GM19193 (cell line): ENCODE measurements around the gene PPIH.
A peak's percentile ranks its signal among the peaks of the same experiment; 100 is the strongest.

Experiments
- POLR2A ChIP-seq: IDR thresholded peaks from 4 replicates; pipeline ENCODE4 v1.6.1; 2011; ENCODE audit not compliant: insufficient read depth, insufficient read length; ENCODE audit errors: extremely low read depth

PPIH gene

DNA sequence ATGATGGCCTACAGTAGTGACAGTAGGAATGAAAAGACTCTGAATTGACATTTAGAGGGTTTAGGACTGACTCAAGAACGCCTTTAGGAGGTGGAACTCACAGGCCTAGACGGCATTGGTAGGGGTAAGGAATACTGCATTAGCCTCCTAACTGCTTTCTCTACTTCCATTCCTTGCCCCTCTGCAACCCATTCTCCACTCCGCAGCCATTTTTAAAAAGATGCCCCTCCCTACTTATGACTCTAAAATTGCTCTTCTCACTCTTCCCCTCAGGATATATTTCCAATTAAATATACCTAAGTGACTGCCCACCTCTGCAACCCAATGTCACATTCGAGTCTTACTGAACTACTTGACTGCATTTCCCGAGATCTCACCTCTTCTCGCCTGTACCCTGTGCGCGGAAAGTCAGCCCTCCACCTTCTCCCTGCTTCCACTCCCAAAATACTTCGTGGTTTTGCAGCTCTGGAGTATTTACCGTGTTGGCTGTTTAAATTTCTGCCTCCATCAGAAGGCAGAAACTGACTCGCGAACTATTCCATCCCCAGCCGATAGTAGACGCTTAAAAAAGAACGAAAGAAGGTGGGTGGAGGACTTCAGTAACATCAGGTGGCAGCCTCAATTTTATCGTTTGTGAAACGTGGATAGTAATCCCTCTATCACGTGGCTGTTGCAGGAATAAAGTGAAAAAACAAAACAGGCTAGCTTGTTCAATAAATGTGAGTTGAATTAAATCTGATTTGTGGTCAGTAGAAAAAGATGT, 22.9 kb downstream of the PPIH start:
- TF ChIP-seq POLR2A: no peak

DNA sequence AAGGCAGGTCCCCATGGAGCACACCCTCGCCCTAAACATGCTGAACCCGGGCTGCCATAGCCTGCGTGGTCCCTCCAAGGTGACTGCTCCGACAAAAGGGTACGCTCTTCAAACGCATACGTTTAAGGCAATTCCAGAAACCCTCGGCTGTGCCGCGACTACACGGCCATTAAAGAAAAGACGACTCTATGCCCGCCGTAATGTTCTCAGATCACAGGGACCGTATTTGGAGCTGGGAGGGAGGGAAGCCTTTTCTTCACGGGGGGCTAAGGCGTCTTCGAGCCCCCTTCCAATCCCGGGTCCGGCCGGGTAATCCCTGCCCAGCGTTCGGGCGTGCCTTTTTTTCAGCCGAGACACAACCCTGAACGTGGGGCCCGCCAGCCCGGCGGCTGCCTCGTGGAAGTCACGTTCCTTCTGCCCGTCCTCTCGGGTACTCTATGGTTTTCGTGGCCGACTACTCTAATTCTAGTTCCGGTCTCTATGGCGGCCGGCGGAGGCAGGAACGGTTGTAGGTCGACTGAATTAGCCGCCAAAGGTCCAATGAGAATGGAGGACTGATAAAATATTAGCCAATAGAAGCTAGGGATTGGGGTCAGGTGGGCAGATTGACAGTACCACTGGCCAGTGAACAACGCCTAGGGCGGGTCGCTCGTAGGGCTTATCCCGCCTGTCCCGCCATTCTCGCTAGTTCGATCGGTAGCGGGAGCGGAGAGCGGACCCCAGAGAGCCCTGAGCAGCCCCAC, 23.7 kb downstream of the PPIH start, which contains the start of gene YBX1:
Gene YBX1 (plus strand): TSS at position 678 of the 743 bp plus-strand sequence. CDS start 148 bp downstream, outside the sequence.
- peak; percentile 89 for TF ChIP-seq POLR2A

DNA sequence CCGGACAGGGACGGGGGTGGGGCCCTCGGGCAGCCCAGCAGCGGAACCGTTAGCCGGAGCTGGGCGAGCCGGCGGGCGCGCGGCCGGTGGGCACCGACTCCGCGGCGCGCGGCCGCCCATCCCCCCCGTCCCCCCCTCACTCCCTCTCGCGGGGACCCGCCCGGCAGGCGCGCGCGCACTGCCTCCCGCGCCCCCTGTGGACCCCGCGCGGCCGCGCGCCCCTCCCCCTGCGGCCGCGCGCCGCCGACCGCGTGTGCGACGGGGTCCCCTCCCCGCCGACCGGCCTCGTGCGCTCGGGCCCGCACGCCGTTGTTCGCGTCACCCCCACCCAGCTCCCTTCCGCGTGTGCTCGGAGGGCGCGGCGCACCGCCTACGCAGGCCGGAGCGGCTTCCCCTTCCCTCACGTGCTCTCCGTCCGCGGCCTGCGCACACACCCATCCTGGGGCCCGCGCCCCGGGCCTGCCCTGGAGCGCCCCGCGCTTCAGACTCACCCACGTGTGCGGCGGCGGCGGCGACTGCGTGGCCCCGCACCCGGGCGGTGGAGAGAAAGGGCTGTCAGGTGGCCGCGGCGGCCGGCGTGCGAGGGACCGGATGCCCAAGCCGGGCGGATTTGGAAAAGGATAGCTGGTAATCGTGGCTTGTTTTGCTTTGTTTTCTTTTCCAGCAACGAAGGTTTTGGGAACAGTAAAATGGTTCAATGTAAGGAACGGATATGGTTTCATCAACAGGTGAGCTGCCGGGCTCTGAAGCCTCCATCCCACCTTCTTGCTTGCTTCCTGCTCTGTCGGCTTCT, 24.7 kb downstream of the PPIH start:
- TF ChIP-seq POLR2A: peak; percentile 64

DNA sequence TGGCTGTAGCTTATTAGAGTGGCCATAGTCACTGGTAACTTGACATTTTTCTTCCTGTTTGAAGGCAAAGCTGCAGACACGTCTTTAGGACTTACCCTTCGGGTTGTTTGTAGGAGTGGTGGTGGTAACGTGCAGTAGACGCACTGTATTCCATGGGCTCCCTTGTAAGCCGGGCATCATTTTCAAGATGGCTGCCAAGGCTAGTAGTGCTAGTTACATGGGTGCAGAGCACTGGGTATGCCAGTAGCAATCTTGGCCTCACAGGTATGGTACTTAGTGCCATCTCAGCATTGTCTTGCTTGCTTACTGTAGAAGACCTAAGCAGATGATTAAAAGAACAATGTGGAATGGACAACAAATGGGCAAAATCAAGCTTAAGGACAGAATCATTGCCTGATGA, 25.9 kb downstream of the PPIH start:
- no peak for TF ChIP-seq POLR2A

DNA sequence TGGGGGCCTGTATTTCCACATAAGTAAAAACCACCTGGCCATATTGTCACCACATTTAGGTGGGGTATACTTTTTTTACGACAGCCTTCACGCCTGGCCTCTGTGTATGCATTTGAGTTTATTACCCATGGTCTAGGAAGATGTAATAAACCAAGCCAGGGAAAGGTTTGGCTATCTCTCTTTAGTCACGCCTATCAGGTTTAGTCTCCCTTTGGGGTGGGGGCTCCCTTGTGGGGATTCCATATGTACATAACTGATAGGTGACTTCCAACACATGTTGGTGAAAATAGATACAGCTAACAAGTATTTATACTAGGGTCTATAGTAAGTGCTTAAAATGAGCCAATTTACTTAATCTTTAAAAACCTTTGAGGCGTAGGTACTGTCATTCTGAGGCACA, 28.2 kb downstream of the PPIH start:
- TF ChIP-seq POLR2A: no peak

DNA sequence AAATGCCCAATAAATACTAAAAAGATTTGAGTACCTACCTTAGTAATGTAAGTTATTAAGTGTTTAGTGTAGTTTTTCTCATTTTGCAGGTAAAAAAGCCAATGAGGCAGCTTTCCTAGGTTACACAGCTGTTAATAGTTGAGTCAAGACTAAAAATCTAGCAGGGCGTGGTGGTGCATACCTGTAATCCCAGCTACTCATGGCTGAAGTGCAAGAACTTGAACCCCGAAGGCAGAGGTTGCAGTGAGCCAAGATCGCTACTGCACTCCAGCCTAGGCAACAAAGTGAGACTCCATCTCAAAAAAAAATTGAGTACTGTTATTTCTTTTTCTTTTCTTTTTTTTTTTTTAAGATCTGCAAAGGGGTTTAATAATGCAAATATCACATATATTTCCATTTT, 31.7 kb downstream of the PPIH start:
- TF ChIP-seq POLR2A: no peak

DNA sequence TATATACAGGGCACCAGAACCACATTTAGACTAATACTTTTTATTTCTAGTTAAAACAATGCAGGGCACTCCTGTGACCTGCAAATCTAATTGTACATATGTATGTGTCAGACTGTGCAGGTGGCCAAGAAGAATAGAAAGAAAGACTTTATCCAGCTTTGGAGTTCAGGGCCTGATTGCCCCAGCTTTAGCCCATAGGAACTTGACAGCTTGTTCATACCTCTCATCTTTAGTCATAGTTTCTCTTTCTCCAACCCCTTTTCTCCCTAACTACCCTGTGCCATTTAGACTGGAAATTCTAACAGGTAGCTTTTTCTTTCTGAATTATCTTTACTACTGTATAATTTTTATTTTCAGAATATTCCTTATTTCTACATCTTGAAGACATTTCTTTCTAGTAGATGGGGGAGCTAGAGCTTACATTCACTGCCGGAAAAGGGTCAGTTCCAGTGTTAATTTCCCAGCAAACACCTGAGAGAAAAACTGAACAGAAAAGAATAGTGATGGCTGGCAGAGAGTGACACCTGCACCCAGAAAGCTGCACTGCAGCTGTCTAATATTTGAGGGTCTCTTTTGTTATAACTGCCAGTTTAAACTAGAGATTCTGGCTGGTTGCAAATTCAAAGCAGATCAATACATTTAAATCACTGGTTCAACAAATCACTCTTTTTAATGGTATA, 32.4 kb downstream of the PPIH start:
- no peak for TF ChIP-seq POLR2A

DNA sequence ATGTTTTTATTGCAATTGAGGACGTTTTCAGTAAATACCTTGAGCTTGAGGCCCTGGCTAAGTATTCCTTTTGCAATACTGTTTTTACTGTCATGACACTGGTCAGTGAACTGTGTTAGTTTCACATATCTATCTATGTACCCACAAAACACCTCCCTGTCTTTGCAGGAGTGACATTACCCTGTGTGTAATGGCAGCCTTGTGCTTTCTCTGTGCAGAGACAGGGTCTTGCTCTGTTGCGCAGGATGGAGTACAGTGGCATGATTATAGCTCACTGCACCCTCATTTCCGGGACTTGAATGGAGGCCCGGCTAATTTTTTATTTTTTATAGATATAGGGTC, 32.9 kb downstream of the PPIH start:
- TF ChIP-seq POLR2A: no peak

DNA sequence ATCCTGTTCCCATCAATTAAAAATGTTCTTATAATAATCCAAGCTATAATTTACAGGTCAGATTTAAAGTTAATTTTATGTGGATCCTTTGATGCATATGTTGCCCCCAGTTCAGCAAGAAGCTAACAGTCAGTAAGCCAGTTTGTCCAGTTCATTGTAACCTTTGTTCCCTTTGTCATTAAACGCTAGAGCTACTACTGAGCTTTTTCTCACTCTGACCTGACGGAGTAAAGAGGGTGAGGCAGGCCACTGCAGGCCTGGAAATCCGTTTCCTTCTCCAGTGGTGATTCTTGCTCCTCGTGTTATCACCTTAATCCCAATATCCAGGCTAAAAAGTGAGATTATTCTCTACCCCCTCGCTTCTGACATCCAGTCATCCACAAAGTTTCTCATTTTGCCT, 34.2 kb downstream of the PPIH start:
- no peak for TF ChIP-seq POLR2A

DNA sequence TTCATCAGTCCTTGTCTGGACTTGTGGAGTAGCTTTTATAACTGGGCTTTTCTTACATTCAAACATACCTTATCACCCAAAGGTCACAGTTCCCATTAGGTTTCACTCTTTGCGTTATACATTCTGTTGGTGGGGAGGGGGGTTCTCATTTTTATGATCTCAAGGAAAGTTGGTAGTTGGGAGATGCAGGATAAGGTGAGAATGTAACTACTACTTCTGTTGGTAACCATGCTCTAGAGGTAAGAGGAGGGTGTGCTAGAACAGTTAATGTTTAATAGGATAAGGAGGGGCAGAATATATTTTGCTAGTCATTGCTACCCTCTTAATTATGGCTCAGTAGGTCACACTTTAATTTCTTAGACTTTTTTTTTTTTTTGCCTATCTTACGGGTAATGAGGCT, 34.7 kb downstream of the PPIH start:
- no peak for TF ChIP-seq POLR2A

DNA sequence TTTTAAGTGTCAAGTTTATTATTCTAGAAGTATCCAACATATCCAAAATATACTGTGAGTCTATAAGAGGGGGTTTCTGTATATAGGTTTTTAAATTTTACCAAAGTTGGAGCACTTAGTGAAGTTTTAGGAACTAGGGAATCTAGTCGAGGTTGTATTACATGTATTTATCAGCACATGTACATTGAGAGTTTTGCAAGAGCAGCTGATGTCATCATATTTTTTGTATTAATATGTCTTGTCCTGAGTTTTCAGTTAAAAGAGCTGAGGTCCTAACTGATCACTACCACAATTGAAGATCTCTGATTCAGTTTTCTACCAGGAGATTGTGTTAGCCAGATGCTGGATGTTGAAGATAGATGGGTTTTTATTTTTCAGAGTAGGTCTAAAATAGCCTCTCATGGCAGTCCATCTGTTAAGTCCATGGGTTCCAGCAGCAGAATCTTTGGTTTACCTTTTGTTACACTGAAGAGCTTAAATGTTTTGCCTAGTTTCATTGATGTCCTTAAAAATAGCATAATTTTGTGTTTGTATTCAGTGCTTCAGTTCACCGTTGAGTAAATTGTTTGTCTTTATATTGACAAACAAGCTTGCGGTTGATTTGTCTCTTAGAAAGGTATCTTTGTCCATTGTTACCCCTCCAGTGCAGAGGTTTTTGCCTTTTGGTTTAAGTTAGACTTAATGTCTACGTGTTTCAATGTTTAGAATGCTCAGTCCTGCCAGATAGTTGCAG, 40.0 kb downstream of the PPIH start:
- TF ChIP-seq POLR2A: no peak

DNA sequence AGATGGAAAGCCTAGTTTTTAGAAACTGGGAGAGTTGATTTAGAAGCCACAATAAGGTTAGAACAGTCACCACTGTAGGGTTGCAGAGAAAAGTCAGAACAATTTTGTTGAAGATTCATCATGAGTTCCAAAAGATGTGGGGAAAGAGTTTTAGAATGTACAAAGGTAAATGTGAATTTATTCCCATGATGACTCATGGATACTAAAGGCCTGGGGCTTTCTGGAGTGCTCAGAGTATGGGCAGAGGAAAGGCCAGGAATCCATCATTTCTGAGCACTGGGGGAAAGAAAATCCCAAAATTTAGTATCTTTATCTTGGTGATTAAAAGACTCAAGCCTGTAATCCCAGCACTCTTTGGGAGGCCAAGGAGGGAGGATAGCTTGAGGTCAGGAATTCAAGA, 41.8 kb downstream of the PPIH start:
- TF ChIP-seq POLR2A: no peak

DNA sequence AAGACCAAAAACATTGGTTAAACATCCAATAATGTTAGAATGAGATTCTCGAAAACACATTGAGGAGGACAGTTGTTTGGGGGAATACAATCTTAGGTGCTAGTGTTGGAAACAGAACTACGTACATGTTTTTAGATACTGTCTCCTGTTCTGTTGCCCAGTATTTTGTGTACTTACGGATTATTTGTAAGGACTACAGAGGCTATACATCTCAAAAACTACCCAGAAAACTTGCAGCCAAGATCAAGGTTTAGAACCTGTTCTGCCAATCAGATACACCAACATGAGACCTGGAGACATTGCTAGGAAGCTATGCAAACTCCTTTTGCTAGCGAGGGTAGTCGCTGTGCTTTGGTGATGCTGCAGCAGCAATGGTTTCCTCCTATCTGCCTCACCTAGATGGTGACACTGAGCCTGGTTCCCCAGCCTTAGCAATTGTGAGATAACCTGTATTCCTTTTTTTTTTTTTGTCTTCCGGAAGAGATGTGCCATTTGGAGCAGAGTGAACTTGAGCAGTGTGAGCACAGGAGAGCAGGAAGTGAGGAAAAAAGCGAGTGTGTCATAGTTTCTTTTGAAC, 45.8 kb downstream of the PPIH start:
- TF ChIP-seq POLR2A: no peak

DNA sequence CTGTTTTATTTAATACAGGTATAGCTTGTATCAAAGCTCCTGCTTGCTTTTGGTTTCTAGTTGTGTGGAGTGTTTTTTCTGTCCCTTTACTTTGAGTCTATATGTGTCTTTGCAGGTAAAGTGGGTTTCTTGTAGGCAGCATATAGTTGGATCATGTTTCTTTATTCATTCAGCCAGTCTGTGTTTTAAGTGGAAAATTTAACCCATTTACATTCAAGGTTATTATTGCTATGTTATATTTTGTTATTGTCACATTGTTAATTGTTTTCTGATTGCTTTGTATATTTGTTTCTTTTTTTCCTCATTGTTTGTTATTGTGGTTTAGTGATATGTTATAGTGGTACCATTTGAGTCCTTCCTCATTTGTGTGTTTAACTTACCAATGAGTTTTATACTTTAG, 55.1 kb downstream of the PPIH start:
- TF ChIP-seq POLR2A: no peak
